ENCODE data around the gene OTUD3.

OTUD3 gene

GRCh38 chr1:19949016-19949415, 66.8 kb downstream of the OTUD3 start:
- DNase-seq (ENCODE audit: low read depth), result peak; percentile 54

GRCh38 chr1:19954059-19954458, 71.9 kb downstream of the OTUD3 start:
- no peak for TF ChIP-seq CTCF (conservative IDR thresholded peaks at IDR 0.05; ENCODE audit: low read depth, low read length)
- DNase-seq (ENCODE audit: low read depth), result no peak
- H3K4me3 ChIP-seq (ENCODE audit: low read depth, low read length), result no peak overlapping the region

More at GRCh38 chr1:19949016-19949415, 66.8 kb downstream of the OTUD3 start:
- no peak for TF ChIP-seq CTCF (conservative IDR thresholded peaks at IDR 0.05; ENCODE audit: low read depth, low read length)
- no peak overlapping the region for H3K4me3 ChIP-seq (ENCODE audit: low read depth, low read length)

- no peak overlapping the region for H3K4me3 ChIP-seq (ENCODE audit: low read depth, low read length)
- DNase-seq (ENCODE audit: low read depth), result no peak
- no peak for TF ChIP-seq CTCF (conservative IDR thresholded peaks at IDR 0.05; ENCODE audit: low read depth, low read length)
Observed at GRCh38 chr1:19955534-19956170, 73.5 kb downstream of the OTUD3 start.

- DNase-seq (ENCODE audit: low read depth), result no peak
- TF ChIP-seq CTCF (conservative IDR thresholded peaks at IDR 0.05; ENCODE audit: low read depth, low read length), result peak; percentile 9
- no peak overlapping the region for H3K4me3 ChIP-seq (ENCODE audit: low read depth, low read length)
Observed at GRCh38 chr1:19957779-19958178, 75.6 kb downstream of the OTUD3 start.

GRCh38 chr1:19960591-19960990, 78.4 kb downstream of the OTUD3 start:
- DNase-seq (ENCODE audit: low read depth), result no peak
- H3K4me3 ChIP-seq (ENCODE audit: low read depth, low read length), result no peak overlapping the region
- TF ChIP-seq CTCF (conservative IDR thresholded peaks at IDR 0.05; ENCODE audit: low read depth, low read length), result no peak

All from choroid plexus epithelial cell (primary cell).